Measurements from ENCODE around the gene EFTUD2.

DNA sequence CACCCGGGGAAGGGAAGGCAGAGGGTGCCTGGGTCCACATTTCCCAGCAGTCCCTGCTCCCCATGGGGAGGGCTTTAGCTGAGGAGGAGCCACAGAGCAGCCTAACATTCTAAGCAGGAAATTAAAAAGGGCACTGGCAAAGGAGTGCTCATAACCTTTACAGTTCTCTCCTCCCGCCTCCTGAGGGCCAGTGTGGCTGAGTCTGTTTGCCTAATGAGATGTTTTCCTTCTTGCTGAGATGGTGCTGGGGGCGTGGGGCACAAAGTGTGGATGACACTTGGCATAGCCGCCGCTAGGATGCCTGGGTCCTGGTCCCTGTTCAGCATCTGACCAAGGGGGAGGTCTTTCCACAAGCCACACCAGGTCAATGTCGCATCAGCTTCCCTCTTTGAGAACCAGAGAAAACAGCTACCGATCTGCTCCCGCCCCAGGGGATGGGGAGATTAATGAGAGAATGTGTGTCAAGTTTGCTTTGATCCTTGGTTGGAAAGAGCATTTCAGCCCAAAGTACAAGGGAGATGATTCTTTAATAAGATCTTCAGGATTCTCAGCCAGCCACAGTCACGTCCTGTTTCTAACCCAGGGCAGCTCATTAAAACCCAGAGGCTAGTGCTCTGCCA, 42.6 kb upstream of the EFTUD2 start:
- TF ChIP-seq CTCF (IDR thresholded peaks at IDR 0.05 in 8 of 11, conservative IDR thresholded peaks at IDR 0.05 in 3 of 11), result no peak
- no peak for TF ChIP-seq POLR2AphosphoS5 (IDR thresholded peaks at IDR 0.05)
- TF ChIP-seq POLR2A (IDR thresholded peaks at IDR 0.05), result no peak
